ENCODE data around the gene HEPN1.

DNA sequence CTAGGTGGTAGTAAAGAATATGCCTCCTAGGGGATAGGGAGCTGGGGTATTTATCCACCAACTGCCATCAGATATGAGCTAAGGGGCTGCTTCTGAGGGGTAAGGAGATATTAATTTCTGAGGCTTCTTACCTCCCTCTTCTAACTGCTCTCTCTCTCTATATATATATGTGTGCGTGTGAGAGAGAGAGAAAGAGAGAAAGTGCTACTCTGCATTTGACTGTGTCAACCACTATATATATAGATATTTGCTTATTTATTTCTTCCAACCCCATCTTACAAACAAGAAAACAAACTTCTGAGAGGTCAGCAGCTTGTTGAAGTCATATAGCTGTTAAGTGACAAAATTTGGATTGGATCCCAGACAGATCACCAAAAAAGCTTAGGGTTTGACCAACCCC, 22.7 kb downstream of the HEPN1 start:
- TF ChIP-seq, protein P1, sequence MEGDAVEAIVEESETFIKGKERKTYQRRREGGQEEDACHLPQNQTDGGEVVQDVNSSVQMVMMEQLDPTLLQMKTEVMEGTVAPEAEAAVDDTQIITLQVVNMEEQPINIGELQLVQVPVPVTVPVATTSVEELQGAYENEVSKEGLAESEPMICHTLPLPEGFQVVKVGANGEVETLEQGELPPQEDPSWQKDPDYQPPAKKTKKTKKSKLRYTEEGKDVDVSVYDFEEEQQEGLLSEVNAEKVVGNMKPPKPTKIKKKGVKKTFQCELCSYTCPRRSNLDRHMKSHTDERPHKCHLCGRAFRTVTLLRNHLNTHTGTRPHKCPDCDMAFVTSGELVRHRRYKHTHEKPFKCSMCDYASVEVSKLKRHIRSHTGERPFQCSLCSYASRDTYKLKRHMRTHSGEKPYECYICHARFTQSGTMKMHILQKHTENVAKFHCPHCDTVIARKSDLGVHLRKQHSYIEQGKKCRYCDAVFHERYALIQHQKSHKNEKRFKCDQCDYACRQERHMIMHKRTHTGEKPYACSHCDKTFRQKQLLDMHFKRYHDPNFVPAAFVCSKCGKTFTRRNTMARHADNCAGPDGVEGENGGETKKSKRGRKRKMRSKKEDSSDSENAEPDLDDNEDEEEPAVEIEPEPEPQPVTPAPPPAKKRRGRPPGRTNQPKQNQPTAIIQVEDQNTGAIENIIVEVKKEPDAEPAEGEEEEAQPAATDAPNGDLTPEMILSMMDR (conservative IDR thresholded peaks at IDR 0.05; ENCODE audit: low read depth in 2 of 2): no peak
- no peak for TF ChIP-seq EZH2 (IDR thresholded peaks at IDR 0.05; ENCODE audit: low read depth, unreplicated experiment)
- TF ChIP-seq POLR2AphosphoS5 (IDR thresholded peaks at IDR 0.05; ENCODE audit: low read depth): no peak
- TF ChIP-seq EZH2phosphoT487 (IDR thresholded peaks at IDR 0.05; ENCODE audit: unreplicated experiment): no peak
- TF ChIP-seq, protein P2, sequence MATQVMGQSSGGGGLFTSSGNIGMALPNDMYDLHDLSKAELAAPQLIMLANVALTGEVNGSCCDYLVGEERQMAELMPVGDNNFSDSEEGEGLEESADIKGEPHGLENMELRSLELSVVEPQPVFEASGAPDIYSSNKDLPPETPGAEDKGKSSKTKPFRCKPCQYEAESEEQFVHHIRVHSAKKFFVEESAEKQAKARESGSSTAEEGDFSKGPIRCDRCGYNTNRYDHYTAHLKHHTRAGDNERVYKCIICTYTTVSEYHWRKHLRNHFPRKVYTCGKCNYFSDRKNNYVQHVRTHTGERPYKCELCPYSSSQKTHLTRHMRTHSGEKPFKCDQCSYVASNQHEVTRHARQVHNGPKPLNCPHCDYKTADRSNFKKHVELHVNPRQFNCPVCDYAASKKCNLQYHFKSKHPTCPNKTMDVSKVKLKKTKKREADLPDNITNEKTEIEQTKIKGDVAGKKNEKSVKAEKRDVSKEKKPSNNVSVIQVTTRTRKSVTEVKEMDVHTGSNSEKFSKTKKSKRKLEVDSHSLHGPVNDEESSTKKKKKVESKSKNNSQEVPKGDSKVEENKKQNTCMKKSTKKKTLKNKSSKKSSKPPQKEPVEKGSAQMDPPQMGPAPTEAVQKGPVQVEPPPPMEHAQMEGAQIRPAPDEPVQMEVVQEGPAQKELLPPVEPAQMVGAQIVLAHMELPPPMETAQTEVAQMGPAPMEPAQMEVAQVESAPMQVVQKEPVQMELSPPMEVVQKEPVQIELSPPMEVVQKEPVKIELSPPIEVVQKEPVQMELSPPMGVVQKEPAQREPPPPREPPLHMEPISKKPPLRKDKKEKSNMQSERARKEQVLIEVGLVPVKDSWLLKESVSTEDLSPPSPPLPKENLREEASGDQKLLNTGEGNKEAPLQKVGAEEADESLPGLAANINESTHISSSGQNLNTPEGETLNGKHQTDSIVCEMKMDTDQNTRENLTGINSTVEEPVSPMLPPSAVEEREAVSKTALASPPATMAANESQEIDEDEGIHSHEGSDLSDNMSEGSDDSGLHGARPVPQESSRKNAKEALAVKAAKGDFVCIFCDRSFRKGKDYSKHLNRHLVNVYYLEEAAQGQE (IDR thresholded peaks at IDR 0.05; ENCODE audit: unreplicated experiment): no peak
- TF ChIP-seq CREB1 (CRISPR knock-in tag; IDR thresholded peaks at IDR 0.05; ENCODE audit: low read depth): no peak
- no peak for TF ChIP-seq JUNB (IDR thresholded peaks at IDR 0.05; ENCODE audit: unreplicated experiment)
- TF ChIP-seq NANOG (IDR thresholded peaks at IDR 0.05; ENCODE audit: borderline replicate concordance): no peak
- no peak for TF ChIP-seq ETS1 (IDR thresholded peaks at IDR 0.05)
- TF ChIP-seq ZNF331 (CRISPR knock-in tag; IDR thresholded peaks at IDR 0.05; ENCODE audit: low read depth): no peak
- TF ChIP-seq ZNF462 (CRISPR knock-in tag; IDR thresholded peaks at IDR 0.05): no peak
- TF ChIP-seq ZNF114 (CRISPR knock-in tag; IDR thresholded peaks at IDR 0.05): no peak
- TF ChIP-seq STAT1 (IDR thresholded peaks at IDR 0.05; ENCODE audit: unreplicated experiment): no peak

All from GM23338 (cell line).